EH (cell line): ENCODE measurements around the gene PEX11G.
"Not testable (repeated sequence)": the region's sequence is repeated elsewhere in the genome, so short reads cannot be mapped to it uniquely, and the experiment has no call there.

Source experiments
- DNase-seq: peaks from one replicate; pipeline ENCODE4 v3.0.0-alpha.2; 2015; ENCODE audit warnings: low read depth

Gene PEX11G

DNA sequence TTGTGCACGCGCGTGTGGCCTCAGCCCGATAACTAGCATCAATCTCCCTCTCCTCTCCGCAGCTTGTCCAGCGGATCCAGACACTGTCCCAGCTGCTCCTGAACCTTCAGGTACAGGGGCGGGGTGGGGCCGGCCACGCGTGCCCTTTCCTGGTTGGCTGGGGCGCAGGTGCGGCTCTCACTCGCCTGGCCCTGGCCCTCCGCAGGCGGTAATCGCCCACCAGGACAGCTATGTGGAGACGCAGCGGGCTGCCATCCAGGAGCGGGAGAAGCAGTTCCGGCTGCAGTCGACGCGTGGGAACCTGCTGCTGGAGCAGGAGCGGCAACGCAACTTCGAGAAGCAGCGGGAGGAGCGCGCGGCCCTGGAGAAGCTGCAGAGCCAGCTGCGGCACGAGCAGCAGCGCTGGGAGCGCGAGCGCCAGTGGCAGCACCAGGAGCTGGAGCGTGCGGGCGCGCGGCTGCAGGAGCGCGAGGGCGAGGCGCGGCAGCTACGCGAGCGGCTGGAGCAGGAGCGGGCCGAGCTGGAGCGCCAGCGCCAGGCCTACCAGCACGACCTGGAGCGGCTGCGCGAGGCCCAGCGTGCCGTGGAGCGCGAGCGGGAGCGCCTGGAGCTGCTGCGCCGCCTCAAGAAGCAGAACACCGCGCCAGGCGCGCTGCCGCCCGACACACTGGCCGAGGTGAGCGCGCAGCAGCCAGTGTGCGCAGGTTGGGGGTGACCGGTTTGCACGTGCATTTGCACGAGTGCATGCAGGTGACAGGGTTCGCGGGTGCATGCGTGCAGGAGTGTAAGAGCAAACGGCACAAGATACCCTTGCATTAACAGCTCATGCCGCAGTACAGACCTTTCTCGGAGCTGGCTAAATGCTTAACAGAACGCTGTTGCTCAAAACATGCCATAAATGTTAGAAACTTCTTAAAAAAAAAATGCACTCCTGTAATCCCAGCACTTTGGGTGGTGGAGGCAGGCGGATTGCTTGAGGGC lies 21.5 kb downstream of the PEX11G start:
- no peak for DNase-seq

DNA sequence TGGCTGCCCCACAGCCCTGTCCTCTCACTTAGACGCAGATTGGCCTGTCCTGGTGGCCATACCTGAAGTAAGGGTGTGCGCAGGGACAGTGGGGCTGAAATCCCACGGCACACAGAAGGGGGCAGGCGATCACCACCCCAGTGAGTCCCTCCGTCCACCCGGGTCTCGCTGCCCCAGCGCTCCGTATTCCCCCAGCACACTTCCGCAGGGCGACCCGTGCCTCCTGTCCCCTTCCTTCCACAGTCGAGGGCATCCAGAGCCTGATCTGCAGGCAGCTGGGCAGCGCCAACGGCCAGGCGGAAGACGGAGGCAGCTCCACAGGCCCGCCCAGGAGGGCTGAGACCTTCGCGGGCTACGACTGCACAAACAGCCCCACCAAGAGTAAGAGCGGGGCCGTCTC lies 25.3 kb downstream of the PEX11G start:
- no peak for DNase-seq

DNA sequence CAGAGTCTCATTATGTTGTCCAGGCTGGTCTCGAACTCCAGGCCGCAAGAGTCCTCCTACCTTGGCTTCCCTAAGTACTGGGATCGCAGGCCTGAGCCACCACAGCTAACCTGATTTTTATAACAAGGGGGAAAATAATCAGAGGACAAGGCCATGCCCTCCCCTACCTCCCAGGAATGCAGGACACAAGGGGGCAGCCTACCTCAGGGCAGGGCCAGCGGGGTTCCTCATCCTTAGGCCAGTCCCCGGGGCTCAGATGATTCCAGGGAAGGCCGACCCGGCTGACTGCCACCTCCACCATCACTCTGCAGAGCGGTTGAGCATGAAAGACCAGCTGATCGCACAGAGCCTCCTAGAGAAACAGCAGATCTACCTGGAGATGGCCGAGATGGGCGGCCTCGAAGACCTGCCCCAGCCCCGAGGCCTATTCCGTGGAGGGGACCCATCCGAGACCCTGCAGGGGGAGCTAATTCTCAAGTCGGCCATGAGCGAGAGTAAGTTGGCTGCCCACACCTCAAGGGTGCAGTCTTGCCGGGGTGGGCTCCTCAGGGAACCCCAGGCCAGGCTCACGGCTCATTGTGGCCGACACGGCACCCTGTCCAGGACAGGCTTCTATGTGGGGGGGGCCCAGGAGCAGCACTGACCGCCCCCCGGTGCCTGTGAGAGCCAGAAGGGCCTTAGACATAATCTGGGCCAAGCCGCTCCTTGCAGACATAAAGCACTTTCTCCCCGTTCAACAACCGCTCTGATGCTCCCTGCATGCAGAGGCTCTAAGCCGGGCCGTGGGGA lies 26.8 kb downstream of the PEX11G start:
- no peak for DNase-seq

DNA sequence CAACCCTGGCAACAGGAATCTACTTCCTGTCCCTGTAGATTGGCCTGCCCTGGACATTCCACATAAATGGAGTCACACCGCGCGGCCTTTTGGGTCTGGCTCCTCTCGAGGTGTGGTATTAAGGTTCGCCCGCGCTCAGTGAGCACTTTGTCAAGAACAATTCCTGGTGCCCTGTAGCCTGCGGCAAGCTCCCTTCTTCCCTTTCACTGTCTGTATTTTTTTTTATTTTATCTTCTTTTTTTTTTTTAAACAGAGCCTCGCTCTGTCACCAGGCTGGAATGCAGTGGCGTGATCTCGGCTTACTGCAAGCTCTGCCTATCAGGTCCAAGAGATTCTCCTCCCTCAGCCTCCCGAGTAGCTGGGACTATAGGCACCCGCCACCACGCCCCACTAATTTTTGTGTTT lies 28.3 kb downstream of the PEX11G start:
- DNase-seq: peak; percentile 85

DNA sequence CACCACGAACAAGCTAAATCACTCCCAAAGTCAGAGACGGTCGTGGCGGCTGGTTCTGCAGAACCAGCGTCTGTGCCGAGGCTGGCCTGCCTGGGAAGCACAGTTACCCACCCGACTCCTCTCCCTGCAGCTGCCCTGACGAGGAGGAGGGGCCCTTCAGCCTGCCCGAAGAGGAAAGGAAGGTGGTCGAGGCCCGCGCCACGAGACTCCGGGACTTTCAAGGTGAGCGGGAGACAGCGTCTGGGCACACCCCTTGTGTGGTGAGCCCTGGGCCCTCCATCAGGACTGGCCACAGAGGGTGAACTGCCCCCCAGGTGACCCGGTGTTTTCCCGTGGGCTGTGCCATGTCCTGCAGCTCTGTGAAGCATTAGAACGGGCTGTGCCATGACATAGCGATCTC lies 29.1 kb downstream of the PEX11G start:
- DNase-seq: no peak

DNA sequence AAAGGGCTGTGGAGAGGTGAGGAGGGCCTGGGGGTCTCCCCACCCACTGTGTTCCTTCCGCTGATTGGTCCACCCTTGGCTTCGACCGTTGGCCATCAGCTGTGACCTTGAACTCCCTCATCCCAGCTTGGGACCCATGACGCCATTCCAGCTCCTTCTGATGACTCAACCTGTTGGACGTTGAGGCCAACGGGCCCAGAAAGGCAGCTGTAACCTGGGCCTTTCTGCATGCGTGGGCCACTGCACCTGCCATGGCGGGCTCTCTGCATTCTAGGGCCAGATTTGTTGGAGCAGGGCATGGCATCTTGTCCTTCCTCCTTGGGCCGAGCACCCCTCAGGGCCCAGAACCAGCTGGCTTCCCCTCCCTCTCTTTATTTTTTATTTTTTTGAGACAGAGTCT lies 30.2 kb downstream of the PEX11G start:
- DNase-seq: no peak

DNA sequence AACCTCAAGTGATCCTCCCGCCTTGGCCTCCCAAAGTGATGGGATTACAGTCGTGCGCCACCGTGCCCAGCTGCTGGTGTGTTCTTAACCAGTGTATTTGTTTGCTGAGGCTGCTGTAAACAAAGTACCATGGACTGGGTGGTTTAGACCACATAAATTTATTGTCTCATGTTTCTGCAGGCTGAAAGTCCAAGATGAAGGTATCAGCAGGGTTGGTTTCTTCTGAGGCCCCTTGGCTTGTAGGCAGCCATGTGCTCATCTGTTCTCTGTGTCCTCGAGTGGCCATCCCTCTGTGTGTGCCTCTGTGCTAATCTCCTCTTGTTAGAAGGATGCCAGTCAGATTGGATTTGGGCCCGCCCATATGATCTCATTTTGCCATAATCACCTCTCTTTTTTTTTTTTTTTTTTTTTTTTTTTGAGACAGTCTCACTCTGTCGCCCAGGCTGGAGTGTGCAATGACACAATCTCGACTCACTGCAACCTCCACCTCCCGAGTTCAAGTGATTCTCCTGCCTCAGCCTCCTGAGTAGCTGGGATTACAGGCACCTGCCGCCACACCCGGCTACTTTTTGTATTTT lies 31.8 kb downstream of the PEX11G start:
- peak; percentile 20 for DNase-seq

DNA sequence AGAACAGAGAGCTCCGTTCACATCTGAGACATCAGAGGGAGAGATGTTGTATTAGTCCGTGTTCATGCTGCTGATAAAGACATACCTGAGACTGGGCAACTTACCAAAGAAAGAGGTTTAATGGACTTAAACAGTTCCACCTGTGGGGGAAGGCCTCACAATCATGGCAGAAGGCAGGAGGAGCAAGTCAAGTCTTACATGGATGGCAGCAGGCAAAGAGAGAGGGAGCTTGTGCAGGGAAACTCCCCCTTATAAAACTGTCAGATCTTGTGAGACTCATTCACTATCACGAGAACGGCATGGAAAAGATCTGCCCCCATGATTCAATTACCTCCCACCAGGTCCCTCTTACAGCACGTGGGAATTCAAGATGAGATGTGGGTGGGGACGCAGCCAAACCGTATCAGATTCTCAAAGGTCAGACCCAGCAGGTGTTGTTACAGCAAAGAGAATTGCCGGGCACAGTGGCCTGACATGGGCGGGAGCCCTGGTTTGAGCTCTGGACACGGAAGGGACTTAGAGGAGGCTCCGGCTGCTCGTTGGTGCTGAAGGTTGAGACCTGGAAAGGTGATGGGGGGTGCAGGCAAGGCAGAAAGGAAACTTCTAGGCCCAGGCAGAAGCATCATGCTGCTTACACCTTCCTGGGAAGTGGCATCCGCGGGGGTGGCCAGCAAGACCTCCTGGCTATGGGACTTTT lies 33.1 kb downstream of the PEX11G start:
- no peak for DNase-seq

DNA sequence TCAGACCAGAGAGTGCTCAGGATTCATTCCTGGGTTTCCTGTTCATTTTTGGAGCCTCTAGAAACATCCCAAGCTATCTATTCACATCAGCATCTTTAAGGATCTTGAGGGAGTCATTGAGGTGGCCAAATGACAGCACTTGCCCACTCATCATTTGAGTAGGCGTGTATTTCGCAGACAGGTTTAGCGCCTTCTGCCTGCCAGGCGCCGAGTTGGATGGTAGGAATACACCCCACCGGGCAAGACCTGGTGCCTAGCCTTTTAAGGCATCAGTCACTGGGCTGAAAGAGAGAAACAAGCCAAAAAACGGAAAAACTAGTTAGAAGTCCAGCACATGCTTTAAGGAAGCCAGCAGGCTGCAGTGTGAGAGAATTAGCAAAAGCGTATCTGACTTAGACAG lies 33.8 kb downstream of the PEX11G start:
- DNase-seq: no peak

DNA sequence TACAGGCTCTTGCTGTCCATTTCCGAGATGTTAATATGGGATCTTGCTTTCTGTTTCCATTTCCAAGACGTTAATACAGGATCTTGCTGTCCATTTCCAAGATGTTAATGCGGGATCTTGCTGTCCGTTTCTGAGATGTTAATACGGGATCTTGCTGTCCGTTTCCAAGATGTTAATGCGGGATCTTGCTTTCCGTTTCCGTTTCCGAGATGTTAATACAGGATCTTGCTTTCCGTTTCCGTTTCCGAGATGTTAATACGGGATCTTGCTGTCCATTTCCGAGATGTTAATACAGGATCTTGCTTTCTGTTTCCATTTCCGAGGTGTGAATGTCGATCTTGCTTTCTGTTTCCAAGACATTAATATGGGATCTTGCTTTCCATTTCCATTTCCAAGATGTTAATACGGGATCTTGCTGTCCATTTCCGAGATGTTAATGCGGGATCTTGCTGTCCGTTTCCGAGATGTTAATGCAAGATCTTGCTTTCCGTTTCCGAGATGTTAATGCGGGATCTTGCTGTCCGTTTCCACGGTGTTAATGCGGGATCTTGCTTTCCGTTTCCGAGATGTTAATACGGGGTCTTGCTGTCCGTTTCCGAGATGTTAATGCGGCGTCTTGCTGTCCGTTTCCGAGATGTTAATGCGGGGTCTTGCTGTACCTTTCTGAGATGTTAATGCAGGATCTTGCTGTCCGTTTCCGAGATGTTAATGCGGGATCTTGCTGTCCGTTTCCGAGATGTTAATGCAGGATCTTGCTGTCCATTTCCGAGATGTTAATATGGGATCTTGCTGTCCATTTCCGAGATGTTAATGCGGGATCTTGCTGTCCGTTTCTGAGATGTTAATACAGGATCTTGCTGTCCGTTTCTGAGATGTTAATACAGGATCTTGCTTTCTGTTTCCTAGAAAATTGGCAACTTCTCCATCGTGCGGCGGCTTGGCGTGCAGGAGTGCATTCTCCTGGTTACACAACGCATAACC lies 38.3 kb downstream of the PEX11G start:
- no peak for DNase-seq

DNA sequence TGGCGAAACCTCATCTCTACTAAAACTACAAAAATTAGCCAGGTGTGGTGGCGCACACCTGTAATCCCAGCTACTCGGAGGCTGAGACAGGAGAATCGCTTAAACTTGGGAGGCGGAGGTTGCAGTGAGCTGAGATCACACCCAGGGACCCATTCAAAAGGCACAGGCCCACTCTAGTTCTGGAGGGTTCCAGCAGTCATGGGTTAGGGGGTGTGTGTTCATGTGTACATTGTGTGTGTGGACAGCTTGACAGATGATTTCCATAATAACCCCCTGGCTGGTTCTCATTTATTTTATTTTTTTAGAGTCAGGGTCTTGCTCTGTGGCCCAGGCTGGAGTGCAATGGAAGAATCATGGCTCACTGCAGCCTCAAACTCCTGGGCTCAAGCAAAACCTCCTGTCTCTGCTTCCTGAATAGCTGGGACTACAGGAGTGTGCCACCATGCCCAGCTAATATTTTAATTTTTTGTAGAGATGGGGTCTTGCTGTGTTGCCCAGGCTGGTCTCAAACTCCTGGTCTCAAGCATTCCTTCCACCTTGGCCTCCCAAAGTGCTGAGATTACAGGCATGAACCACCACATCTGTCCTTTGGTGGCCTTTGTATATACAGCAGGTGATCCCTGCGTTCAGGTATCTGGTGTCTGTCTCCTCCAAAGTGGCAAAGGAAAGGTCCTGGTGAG lies 39.3 kb downstream of the PEX11G start:
- not testable (repeated sequence) for DNase-seq

DNA sequence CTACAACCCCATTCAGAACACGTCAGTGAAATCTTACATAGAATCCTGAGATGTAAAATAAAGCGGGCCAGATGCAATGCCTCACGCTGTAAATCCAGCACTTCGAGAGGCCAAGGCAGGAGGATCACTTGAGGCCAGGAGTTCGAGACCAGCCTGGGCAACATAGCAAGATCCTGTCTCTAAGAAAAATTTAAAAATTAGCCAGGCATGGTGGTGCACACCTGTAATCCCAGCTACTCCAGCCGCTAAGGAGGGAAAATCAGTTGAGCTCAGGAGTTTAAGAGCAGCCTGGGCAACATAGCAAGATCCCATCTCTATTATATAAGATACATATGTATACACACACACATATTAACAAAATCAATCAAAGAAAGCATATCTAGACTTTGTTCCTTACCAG lies 41.2 kb downstream of the PEX11G start:
- DNase-seq: no peak

DNA sequence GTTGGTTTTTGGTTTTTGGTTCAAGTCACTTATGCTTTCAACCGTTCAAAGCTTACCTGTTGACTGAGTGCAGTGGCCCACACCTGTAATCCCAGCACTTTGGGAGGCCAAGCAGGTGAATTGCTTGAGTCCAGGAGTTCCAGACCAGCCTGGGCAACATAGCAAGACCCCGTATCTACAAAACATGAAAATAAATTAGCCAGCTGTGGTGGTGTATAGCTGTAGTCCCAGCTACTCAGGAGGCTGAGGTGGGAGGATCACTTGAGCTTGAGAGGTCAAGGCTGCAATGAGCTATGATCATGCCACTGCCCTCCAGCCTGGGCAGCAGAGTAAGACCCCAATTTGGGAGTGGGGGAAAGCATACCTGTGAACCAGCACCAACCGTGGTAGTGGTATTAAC lies 43.7 kb downstream of the PEX11G start:
- no peak for DNase-seq

DNA sequence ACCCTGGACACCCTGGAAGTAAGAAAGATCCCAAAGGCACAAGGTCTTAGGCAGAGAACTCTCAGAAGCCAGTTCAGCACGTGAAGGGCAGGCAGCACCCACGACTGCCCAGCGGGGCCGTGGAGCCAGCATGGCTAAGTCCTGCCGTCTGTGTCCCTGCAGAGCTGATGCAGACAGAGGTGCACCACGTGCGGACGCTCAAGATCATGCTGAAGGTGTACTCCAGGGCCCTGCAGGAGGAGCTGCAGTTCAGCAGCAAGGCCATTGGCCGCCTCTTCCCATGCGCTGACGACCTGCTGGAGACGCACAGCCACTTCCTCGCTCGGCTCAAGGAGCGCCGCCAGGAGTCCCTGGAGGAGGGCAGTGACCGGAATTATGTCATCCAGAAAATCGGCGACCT lies 44.8 kb downstream of the PEX11G start:
- no peak for DNase-seq

DNA sequence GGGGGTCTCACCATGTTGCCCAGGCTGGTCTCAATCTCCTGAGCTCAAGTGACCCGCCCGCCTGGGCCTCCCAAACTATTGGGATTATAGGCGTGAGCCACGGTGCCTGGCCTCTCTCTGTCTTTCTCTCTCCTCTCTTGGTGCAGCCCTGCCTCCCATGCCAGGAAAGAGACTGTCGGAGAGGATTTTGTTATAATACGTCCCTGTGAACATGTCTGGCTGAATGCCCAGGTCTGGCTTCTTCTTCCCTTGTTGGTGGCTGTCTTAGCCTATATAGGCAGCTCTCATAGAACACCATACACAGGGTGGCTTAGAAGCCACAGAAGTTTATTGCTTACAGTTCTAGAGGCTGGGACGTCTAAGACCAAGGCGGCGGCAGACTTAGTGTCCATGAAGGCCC lies 46.4 kb downstream of the PEX11G start:
- no peak for DNase-seq

DNA sequence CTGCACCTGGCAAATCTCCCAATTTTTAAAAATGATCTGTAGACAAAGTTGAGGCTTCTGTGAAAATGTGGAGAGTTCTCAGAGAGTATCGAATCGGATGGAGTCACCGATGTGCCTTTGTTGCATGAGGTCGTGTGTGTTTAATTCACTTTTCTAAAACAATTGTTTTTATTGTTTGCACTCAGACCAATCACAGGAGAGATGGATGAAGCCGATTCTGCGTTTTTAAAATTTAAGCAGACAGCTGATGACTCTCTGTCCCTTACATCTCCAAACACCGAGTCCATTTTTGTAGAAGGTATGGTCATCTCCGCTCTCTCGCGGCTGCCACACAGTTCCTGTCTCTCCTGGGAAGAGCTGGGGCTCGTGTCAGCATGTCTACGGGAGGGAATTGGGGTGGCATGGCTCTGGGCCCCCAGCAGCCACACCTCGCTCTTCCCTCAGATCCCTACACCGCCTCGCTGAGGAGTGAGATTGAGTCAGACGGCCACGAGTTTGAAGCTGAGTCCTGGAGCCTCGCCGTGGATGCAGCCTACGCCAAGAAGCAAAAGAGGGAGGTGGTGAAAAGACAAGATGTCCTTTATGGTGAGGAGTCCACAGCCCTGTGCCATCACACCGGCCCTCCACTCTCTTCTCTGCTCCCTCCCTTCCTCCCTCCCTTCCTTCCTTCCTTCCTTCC lies 47.2 kb downstream of the PEX11G start:
- no peak for DNase-seq

DNA sequence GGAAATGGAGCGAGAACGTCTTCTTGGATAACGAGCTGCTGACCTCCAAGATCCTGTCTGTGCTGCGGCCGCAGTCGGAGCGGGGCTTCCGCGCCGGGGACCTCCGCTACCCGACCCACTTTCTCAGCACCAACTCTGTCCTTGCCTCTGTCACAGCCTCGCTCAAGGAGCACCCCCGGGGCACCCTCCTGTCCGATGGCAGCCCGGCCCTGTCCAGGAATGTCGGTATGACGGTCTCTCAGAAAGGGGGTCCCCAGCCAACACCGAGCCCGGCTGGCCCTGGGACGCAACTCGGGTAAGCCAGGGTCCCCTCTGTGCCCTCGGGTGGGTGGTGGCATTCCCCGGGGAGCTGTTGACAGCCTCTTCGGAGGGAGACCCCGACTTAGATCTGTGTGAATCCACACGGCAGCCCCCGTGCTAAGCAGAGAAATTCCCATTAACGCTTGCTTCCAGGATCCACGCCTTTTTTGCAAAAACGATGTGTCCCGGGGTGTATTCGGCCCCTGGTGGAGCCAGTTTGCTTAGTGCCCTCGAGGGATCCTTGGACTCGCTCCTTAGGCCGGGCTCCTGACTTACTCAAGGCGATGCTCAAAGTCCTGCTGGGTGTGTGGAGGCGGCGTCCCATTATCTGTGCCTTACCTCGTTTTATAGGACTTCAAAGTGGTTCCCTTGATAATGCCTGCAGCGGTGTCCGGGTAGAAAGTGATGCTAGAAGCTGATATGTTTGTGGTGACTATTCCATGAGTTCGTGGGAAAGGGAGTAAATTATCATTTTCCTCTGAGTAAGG lies 48.5 kb downstream of the PEX11G start:
- DNase-seq: no peak

DNA sequence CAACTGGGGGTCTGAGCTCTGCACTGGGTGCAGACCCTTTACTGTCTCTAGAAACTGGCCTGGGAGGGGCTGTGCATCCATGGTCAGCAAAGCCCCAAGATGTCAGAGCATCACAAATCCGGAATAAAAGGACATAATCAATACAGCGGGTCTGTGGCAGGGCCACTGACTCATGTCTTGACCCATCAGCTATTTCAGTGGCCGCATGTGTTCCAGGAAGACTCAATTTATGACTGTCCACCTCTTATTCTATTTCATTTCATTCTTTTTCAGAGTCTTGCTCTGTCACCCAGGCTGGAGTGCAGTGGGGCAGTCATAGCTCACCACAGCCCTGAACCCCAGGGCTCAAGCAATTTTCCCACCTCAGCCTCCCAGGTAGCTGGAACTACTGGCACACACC lies 53.2 kb downstream of the PEX11G start:
- no peak for DNase-seq

DNA sequence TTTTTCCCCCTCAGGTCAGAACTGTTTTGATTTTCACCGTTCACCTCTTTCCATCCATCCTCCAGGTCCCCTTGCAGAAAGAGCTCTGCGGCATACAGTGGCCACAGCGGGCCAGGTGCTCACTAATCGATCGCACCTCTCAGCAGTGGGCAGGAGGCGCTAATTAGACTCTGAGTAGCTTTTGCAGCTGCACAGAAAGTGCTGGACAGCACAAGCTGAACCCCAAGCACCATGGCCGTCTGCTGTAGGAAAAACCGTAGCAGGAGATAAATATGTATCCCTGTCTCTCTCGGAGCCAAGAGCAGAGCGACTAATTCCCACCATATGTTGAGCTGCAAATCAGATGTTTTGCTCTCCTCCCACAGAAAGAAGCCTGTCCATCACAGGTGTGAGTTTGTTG lies 54.4 kb downstream of the PEX11G start:
- DNase-seq: no peak
